Breast epithelium (tissue), 4 donors: Measurements from ENCODE around the gene TMEM266. TPM values are rescaled to one million over a fixed set of nuclear protein-coding genes. Genes with fewer than 3 reads are reported as not detected.

ENCODE experiments used
- DNase-seq, 2 donors: peaks; one replicate each; pipeline ENCODE4 v3.0.0-alpha.2; 2019; ENCODE audit warnings: low spot score in 2 of 2
- H3K27ac ChIP-seq, 2 donors: fragments of 200-600 bp; sonication (generic) in 1 of 2; one replicate each; pipeline ENCODE4 v1.5.1; 2016 to 2019; ENCODE audit warnings: mild to moderate bottlenecking in 1 of 2
- H3K27me3 ChIP-seq, 2 donors: fragments of 200-600 bp; sonication (generic) in 1 of 2; one replicate each; pipeline versions ENCODE4 v1.5.1 to v1.6.0; 2017 to 2019; ENCODE audit warnings: control low read depth in 1 of 2, mild to moderate bottlenecking in 1 of 2
- H3K36me3 ChIP-seq: fragments of 200-600 bp; one replicate; pipeline ENCODE4 v1.5.1; 2019
- H3K4me1 ChIP-seq, 2 donors: fragments of 200-600 bp; sonication (generic); one replicate each; pipeline ENCODE4 v1.5.1; 2016 to 2019; ENCODE audit warnings: control low read depth in 1 of 2
- H3K4me3 ChIP-seq, 3 donors: fragments of 200-600 bp; sonication (generic); 1 replicate in 2 of 3; 2 replicates in 1 of 3; pipeline ENCODE4 v1.5.1; 2016 to 2019; ENCODE audit warnings: mild to moderate bottlenecking in 3 of 3, moderate library complexity in 2 of 3
- H3K9me3 ChIP-seq, 2 donors: fragments of 200-600 bp; sonication (generic) in 1 of 2; one replicate each; pipeline ENCODE4 v1.5.1; 2016 to 2019; ENCODE audit warnings: control low read depth in 1 of 2
- POLR2A ChIP-seq: fragments of 450-650 bp; IDR thresholded peaks from one replicate; pipeline ENCODE4 v1.6.1; 2016; ENCODE audit warnings: antibody characterized with exemption, mild to moderate bottlenecking, moderate library complexity
- POLR2AphosphoS5 ChIP-seq, 3 donors: sonication (generic); formaldehyde crosslinking; IDR thresholded peaks; one replicate each; pipeline ENCODE4 v1.6.1; 2017; ENCODE audit warnings: antibody characterized with exemption in 3 of 3
- intact Hi-C: fragments of 100-400 bp; cut with DNase I; formaldehyde crosslinking; loops from one replicate; pipeline ENCODE4 v1.15.1; 2023; ENCODE audit warnings: low total_unique reads
- total RNA-seq, 3 donors: library from RNA; depleted of rRNA; stranded (reverse); fragments of >200 nt; gene quantifications; one replicate each; pipeline ENCODE4 v1.1.0, GENCODE V29; 2016
- TF ChIP-seq, protein P1 (sequence below), 3 donors: fragments of 450-650 bp; IDR thresholded peaks; one replicate each; pipeline ENCODE4 v1.5.1; 2016 to 2017; ENCODE audit warnings: antibody characterized with exemption in 3 of 3, mild to moderate bottlenecking in 3 of 3, moderate library complexity in 3 of 3

TMEM266 gene
- total RNA-seq, 3 donors from 2014 or later = 0.29 to 0.32 TPM; not detected in 1

DNA sequence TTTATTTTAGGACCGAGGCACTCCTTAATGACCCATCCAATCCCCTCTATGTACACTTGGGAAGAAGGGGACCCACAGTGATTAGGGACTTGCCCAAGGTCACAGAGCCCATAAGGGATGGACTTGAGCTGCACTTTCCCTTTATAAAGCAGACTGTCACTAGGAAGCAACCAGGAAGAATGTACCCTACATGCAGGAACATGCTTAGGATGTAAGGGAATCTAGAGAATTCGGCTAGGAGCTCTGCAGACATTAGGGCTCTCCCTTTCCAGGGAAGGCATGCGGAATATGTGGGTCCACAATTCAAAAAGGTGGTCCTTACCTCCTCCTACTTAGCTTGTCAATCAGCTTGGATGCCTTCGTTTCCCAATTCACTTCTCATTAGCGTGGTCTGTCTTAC lies 78.7 kb downstream of the TMEM266 start:
- DNase-seq = no peak
- TF ChIP-seq, protein P1, sequence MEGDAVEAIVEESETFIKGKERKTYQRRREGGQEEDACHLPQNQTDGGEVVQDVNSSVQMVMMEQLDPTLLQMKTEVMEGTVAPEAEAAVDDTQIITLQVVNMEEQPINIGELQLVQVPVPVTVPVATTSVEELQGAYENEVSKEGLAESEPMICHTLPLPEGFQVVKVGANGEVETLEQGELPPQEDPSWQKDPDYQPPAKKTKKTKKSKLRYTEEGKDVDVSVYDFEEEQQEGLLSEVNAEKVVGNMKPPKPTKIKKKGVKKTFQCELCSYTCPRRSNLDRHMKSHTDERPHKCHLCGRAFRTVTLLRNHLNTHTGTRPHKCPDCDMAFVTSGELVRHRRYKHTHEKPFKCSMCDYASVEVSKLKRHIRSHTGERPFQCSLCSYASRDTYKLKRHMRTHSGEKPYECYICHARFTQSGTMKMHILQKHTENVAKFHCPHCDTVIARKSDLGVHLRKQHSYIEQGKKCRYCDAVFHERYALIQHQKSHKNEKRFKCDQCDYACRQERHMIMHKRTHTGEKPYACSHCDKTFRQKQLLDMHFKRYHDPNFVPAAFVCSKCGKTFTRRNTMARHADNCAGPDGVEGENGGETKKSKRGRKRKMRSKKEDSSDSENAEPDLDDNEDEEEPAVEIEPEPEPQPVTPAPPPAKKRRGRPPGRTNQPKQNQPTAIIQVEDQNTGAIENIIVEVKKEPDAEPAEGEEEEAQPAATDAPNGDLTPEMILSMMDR (IDR thresholded peaks at IDR 0.05) = no peak
- TF ChIP-seq POLR2A (no peak), POLR2AphosphoS5 (IDR thresholded peaks at IDR 0.05) (no peak)
- H3K27me3 ChIP-seq = no peaks in the 10 kb centered on the region
- no peaks in the 10 kb centered on the region for H3K36me3 ChIP-seq
- no peaks in the 10 kb centered on the region for H3K9me3 ChIP-seq
- peak overlapping the region in 1 of 2 donors; percentile 33 for H3K27ac ChIP-seq
- intact Hi-C loops = no loop called here
- no peaks in the 10 kb centered on the region for H3K4me1 ChIP-seq
- H3K4me3 ChIP-seq = no peak overlapping the region

DNA sequence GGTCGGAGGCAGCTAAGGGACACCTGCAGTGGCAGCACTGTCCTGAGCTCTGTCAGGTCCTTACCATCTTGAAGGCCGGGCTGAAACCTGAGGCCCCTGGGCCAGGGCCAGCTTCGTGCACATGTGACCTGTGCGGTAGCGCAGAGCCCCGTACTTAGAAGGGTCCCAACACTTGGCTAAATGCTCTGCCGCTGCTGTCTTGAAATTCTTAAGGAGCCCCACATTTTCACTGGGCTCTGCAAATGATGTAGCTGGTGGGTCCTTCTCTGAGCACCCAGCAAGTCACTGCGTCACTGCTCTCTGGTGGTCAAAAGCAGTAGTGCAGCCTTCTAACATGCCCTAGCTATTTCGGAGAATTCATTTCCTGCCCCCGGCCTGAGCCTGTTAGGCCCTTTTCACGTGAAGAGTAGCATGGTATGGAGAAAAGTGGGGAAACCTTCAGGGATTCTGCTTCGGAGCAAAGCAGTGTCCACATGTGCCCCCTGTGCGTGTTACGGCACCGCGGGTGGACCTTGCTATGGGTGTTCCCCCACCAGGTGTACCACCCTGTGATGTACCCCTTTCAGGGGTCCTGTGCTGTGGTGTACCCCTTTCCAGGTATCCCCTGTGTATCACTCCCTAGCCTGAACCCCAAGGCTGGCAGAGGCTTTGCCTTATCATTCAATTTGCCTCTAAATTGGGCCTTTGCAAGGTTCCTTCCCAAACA lies 79.7 kb downstream of the TMEM266 start:
- no peaks in the 10 kb centered on the region for H3K9me3 ChIP-seq
- H3K4me1 ChIP-seq = no peaks in the 10 kb centered on the region
- no peaks in the 10 kb centered on the region for H3K36me3 ChIP-seq
- no peak overlapping the region for H3K27ac ChIP-seq
- TF ChIP-seq, protein P1 (IDR thresholded peaks at IDR 0.05) = peak; percentile 56 to 89 (median 73)
- TF ChIP-seq POLR2A = no peak
- H3K4me3 ChIP-seq = peak overlapping the region in 1 of 3 donors; percentile 30
- H3K27me3 ChIP-seq = no peaks in the 10 kb centered on the region
- peak; percentile 38 to 73 for DNase-seq
- intact Hi-C loops = no loop called here

DNA sequence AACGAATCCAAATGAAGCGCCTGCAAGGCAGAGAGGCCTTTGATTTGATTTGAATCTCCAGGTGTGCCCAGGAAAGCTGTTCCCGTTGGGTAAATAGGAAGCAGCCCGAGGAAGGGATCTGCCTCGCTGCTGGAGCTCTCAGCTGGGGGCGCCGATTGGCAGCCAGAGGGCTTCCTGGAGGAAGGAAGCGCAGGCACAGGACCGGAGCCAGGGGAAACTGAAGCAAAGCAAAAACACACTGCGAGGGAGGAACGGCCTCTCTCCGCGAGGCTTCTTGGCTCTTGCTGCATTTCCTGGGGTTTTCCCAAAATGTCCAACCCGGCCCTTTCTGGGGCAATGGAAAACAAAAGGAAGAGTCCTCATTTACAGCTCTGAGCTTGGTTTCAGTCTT lies 80.3 kb downstream of the TMEM266 start:
- intact Hi-C loops = no loop called here
- Histone ChIP-seq H3K4me1 (no peaks in the 10 kb centered on the region), H3K9me3 (no peaks in the 10 kb centered on the region), H3K27ac (no peak overlapping the region), H3K36me3 (no peaks in the 10 kb centered on the region), H3K27me3 (no peaks in the 10 kb centered on the region), H3K4me3 (peak overlapping the region in 1 of 3 donors; percentile 30)
- no peak for DNase-seq
- TF ChIP-seq POLR2A (no peak), POLR2AphosphoS5 (IDR thresholded peaks at IDR 0.05) (no peak)
- TF ChIP-seq, protein P1 (IDR thresholded peaks at IDR 0.05) = no peak

DNA sequence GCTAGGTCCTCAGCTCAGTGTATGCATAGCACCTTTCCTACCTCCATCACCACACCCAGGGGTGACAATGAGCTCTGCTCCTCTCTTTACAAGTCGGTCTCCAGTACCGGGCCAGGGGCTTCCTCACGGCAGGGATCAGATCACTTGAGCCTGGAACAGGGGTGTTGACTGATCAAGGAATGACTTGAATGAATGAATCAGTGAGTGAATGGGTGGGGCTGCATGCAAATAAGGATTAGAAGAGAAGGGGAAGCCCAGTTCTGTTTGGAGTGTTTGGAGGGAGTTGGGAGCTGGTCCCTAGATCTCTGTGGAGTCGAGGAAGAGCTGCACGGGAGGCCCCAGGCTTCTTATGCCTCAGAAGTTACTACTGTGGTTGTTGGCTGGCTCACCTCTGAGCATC lies 87.0 kb downstream of the TMEM266 start:
- Histone ChIP-seq H3K27ac (no peak overlapping the region), H3K4me1 (peaks cover 0 to 5% of the 10 kb centered on the region in 2 donors), H3K36me3 (no peaks in the 10 kb centered on the region), H3K27me3 (peaks cover 0 to 5% of the 10 kb centered on the region in 2 donors), H3K4me3 (no peak overlapping the region), H3K9me3 (no peaks in the 10 kb centered on the region)
- intact Hi-C loops = no loop called here
- DNase-seq = no peak
- no peak for TF ChIP-seq POLR2A

DNA sequence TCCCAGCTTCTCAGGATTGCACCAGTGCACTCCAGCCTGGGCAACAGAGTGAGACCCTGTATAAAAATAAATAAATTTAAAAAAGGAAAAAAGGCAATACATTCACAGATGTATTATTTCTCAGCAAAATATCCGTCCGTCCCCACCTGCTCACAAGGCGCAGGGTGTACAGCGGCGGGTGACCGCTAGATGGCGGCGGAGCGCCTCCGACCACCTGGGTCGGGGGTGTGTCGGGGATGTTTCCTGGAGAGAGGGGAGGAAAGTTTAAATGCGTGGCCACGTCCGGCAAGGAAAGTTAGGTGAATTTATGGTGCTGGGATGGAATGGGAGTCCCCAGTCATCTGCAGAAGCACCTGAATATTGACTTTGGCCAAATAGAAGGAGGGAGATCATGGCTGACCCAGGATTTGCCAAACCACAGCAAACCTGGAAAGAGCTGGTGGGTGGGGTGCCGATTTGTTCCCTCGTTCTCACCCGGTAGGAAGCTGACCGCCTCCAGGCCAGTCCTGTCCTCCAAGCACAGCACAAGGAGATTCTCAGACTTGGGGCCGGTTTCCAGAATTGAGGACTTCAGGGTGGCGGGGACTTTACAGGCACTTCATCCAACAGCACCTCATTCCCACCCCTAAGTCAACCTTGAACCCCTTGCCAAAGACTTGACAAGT lies 88.3 kb downstream of the TMEM266 start:
- intact Hi-C loops = no loop called here
- Histone ChIP-seq H3K4me1 (peaks cover 0 to 5% of the 10 kb centered on the region in 2 donors), H3K36me3 (no peaks in the 10 kb centered on the region), H3K9me3 (no peaks in the 10 kb centered on the region), H3K27me3 (peaks cover 0 to 5% of the 10 kb centered on the region in 2 donors), H3K4me3 (no peak overlapping the region), H3K27ac (no peak overlapping the region)
- no peak for DNase-seq
- no peak for TF ChIP-seq POLR2A
- TF ChIP-seq, protein P1 (IDR thresholded peaks at IDR 0.05) = peak; percentile 76 to 81 (median 81)
- no peak for TF ChIP-seq POLR2AphosphoS5 (IDR thresholded peaks at IDR 0.05)
